NCI-H1694 treated with DMSO at 0.1 percent for 48 hours (cell line): ENCODE results near the gene ITPKB.

Experiments used
- DNase-seq: peaks from one replicate; lab custom pipeline; 2025; lab: John Stamatoyannopoulos, UW

Gene ITPKB

GRCh38 chr1:226685196-226685820, 53.8 kb downstream of the ITPKB start:
- no peak for DNase-seq

GRCh38 chr1:226684026-226684425, 55.1 kb downstream of the ITPKB start:
- no peak for DNase-seq

- DNase-seq: no peak
These were observed 55.9 kb downstream of the ITPKB start for GRCh38 chr1:226682871-226683814.

- peak; percentile 90 for DNase-seq
These were observed 57.2 kb downstream of the ITPKB start for GRCh38 chr1:226681652-226682493.

GRCh38 chr1:226680653-226681052, 58.4 kb downstream of the ITPKB start:
- no peak for DNase-seq

- no peak for DNase-seq
These were observed 59.1 kb downstream of the ITPKB start for GRCh38 chr1:226679853-226680516.

- DNase-seq: no peak
These were observed 59.8 kb downstream of the ITPKB start for GRCh38 chr1:226679262-226679661.

- DNase-seq: no peak
These were observed 60.4 kb downstream of the ITPKB start for GRCh38 chr1:226678701-226679100.

GRCh38 chr1:226678251-226678650, 60.8 kb downstream of the ITPKB start:
- DNase-seq: no peak

GRCh38 chr1:226677027-226678020, 61.8 kb downstream of the ITPKB start:
- peak; percentile 75 for DNase-seq

- no peak for DNase-seq
These were observed 62.7 kb downstream of the ITPKB start for GRCh38 chr1:226676381-226676780.

- DNase-seq: no peak
These were observed 63.2 kb downstream of the ITPKB start for GRCh38 chr1:226675715-226676357.

- no peak for DNase-seq
These were observed 64.0 kb downstream of the ITPKB start for GRCh38 chr1:226674892-226675714.

GRCh38 chr1:226672339-226672762, 66.7 kb downstream of the ITPKB start:
- no peak for DNase-seq

- DNase-seq: no peak
These were observed 67.8 kb downstream of the ITPKB start for GRCh38 chr1:226671277-226671676.

- no peak for DNase-seq
These were observed 69.0 kb downstream of the ITPKB start for GRCh38 chr1:226670073-226670472.

- no peak for DNase-seq
These were observed 70.9 kb downstream of the ITPKB start for GRCh38 chr1:226668173-226668560.

GRCh38 chr1:226666692-226667091, 72.4 kb downstream of the ITPKB start:
- DNase-seq: no peak

GRCh38 chr1:226666164-226666506, 72.9 kb downstream of the ITPKB start:
- DNase-seq: no peak
